Transverse colon (tissue), 4 donors: ENCODE data around the gene CGNL1. TPM values are rescaled to one million over a fixed set of nuclear protein-coding genes. Genes with fewer than 3 reads are reported as not detected.

ENCODE experiments used
- DNase-seq: peaks from one replicate; pipeline ENCODE4 v3.0.0-alpha.2; 2019
- H3K27ac ChIP-seq, 4 donors: fragments of 200-600 bp; sonication (generic); 2 replicates each; pipeline ENCODE4 v1.5.1; 2016 to 2018; ENCODE audit warnings: inconsistent platforms in 4 of 4
- H3K27me3 ChIP-seq: fragments of 200-600 bp; sonication (generic); 2 replicates; pipeline ENCODE4 v1.5.1; 2017; ENCODE audit warnings: inconsistent platforms
- H3K36me3 ChIP-seq, 4 donors: fragments of 200-600 bp; sonication (generic); 2 replicates each; pipeline ENCODE4 v1.5.1; 2017 to 2019; ENCODE audit warnings: inconsistent platforms in 4 of 4
- H3K4me1 ChIP-seq, 4 donors: fragments of 200-600 bp; sonication (generic); 2 replicates each; pipeline ENCODE4 v1.5.1; 2017 to 2020; ENCODE audit warnings: inconsistent platforms in 4 of 4
- H3K4me3 ChIP-seq, 4 donors: fragments of 200-600 bp; sonication (generic); 1 replicate in 1 of 4; 2 replicates in 3 of 4; pipeline versions ENCODE4 v1.5.1 to v1.6.1; 2017 to 2019; ENCODE audit warnings: inconsistent platforms in 4 of 4
- H3K9me3 ChIP-seq, 2 donors: fragments of 200-600 bp; sonication (generic); 2 replicates each; pipeline ENCODE4 v1.5.1; 2017 to 2019; ENCODE audit warnings: inconsistent platforms in 2 of 2
- EP300 ChIP-seq: sonication (generic); formaldehyde crosslinking; IDR thresholded peaks from one replicate; pipeline ENCODE4 v1.6.1; 2017; ENCODE audit warnings: antibody characterized with exemption, low read depth
- POLR2A ChIP-seq: fragments of 450-650 bp; IDR thresholded peaks from one replicate; pipeline ENCODE4 v1.6.1; 2016; ENCODE audit warnings: antibody characterized with exemption, mild to moderate bottlenecking, moderate library complexity
- POLR2AphosphoS5 ChIP-seq, 3 donors: sonication (generic); formaldehyde crosslinking; IDR thresholded peaks; one replicate each; pipeline ENCODE4 v1.6.1; 2016; ENCODE audit warnings: antibody characterized with exemption in 3 of 3
- WGBS, 2 donors: methylation state at CpG; one replicate each; pipeline ENCODE4 v1.1.5; 2018; ENCODE audit warnings: low coverage in 1 of 2; 5-methylcytosine and 5-hydroxymethylcytosine counted together
- in situ Hi-C, 4 donors: fragments of 200-750 bp; cut with MboI; loops; one replicate each; pipeline versions ENCODE4 v1.15.0 to v1.15.1; 2017; ENCODE audit warnings: low sequenced_read_pairs in 3 of 4, low pct_ligation_motif_present in 1 of 4, low pct_unique_long_range_greater_than_20kb in 1 of 4
- intact Hi-C: fragments of 100-400 bp; cut with DNase I; formaldehyde crosslinking; loops from one replicate; pipeline ENCODE4 v1.15.1; 2023; ENCODE audit warnings: low total_unique reads
- total RNA-seq, 4 donors: library from RNA; depleted of rRNA; stranded (reverse); fragments of >200 nt; gene quantifications; one replicate each; pipeline ENCODE4 v1.1.0, GENCODE V29; 2016
- TF ChIP-seq, protein P1 (sequence below), 5 experiments: fragments of 200-600 bp in 3 of 5; fragments of 450-650 bp in 2 of 5; sonication (generic) in 3 of 5; IDR thresholded peaks; 1 replicate in 2 of 5; 2 replicates in 3 of 5; pipeline ENCODE4 v1.5.1; 2016 to 2017; ENCODE audit warnings: antibody characterized with exemption in 5 of 5, inconsistent platforms in 3 of 5, mild to moderate bottlenecking in 2 of 5, moderate library complexity in 1 of 5

The CGNL1 gene
- total RNA-seq, 4 donors from 2014 or later, result 1.1 to 2.2 (median 1.8) TPM

DNA sequence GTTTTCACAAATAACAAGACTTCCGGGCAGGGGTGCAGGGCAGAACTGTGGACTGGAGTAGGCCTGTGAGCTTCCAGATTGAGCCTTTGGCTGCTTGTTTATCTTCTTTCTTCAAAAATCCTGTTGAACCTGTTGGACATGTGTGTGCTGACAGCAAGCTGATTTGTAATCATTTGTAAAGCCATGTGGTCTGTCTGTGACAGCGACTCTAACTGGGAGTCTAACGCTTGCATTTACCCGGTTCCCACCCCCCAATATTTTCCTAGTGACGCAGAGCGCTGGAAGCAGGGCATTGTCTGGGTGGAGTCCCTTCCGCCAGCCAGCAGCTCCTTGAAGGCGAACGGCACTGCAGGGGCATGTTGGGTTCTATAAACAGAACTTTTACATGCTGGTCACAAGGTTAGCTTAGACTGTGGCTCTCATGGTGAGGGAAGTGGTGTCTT lies 129.7 kb downstream of the CGNL1 start:
- Histone ChIP-seq H3K36me3 (no peaks in the 10 kb centered on the region), H3K4me3 (no peak overlapping the region), H3K4me1 (peaks cover 10 to 41% (median 28%) of the 10 kb centered on the region in 4 donors), H3K9me3 (no peaks in the 10 kb centered on the region), H3K27ac (peak overlapping the region; percentile 61 to 87 (median 82)), H3K27me3 (no peaks in the 10 kb centered on the region)
- TF ChIP-seq POLR2AphosphoS5 (IDR thresholded peaks at IDR 0.05), result peak in 2 of 3 donors; percentile 26 to 46
- no peak for TF ChIP-seq EP300
- 60% methylated on average over 9 of the region's 9 CpGs; no CpG with 5 or more reads in 1 of the 2 donors for WGBS, 2 donors
- peak; percentile 72 for DNase-seq
- in situ Hi-C loops, result no loop called here
- intact Hi-C loops, result no loop called here

DNA sequence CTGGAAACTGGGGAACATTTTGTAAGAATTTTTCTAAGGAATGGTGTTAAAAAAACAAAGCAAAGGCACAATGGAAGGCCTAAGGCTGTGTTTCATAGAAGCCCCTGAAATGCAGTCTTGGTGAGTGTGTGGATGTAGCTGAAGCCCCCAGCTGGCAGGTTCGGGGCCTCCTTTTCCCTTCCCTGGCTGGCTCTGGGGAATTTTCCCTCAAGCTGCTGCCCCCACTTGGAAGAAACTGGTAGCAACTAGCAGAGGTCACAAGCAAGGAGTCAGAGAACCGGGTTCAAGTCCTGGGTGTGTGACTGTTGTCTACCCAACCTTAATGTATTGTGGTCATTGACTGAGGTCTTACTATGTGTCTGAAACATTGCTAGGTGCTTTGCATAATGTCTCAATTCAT lies 130.1 kb downstream of the CGNL1 start:
- intact Hi-C loops, result no loop called here
- TF ChIP-seq EP300 (no peak), POLR2AphosphoS5 (IDR thresholded peaks at IDR 0.05) (no peak), POLR2A (no peak)
- TF ChIP-seq, protein P1, sequence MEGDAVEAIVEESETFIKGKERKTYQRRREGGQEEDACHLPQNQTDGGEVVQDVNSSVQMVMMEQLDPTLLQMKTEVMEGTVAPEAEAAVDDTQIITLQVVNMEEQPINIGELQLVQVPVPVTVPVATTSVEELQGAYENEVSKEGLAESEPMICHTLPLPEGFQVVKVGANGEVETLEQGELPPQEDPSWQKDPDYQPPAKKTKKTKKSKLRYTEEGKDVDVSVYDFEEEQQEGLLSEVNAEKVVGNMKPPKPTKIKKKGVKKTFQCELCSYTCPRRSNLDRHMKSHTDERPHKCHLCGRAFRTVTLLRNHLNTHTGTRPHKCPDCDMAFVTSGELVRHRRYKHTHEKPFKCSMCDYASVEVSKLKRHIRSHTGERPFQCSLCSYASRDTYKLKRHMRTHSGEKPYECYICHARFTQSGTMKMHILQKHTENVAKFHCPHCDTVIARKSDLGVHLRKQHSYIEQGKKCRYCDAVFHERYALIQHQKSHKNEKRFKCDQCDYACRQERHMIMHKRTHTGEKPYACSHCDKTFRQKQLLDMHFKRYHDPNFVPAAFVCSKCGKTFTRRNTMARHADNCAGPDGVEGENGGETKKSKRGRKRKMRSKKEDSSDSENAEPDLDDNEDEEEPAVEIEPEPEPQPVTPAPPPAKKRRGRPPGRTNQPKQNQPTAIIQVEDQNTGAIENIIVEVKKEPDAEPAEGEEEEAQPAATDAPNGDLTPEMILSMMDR (IDR thresholded peaks at IDR 0.05), result no peak
- peak overlapping the region; percentile 61 to 87 (median 82) for H3K27ac ChIP-seq
- H3K36me3 ChIP-seq, result no peaks in the 10 kb centered on the region
- WGBS, 2 donors, result 17 to 54% methylated on average over 1 to 2 of the region's 2 CpGs
- no peaks in the 10 kb centered on the region for H3K9me3 ChIP-seq
- peaks cover 10 to 41% (median 28%) of the 10 kb centered on the region in 4 donors for H3K4me1 ChIP-seq
- no peak for DNase-seq
- no peaks in the 10 kb centered on the region for H3K27me3 ChIP-seq
- no peak overlapping the region for H3K4me3 ChIP-seq
- in situ Hi-C loops, result no loop called here

DNA sequence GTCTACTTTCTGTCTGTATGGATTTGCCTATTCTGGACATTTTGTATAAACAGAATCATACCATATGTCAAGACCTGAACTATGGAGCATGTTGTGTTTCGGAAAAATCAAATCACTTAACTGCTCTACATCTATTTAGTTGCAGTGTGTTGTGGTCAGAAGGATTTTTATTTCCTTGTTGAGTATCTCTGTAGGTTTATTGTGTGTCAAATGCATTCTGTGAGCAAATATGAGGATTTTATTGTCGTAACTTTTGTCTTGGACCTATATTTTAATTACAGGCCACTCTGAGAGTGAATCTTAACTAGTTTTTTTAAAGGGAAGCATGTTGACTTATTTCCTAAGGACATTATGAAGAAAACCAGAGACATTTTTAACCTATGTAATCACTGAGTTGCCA lies 130.8 kb downstream of the CGNL1 start:
- Histone ChIP-seq H3K4me3 (no peak overlapping the region), H3K27ac (peak overlapping the region; percentile 61 to 87 (median 82)), H3K27me3 (no peaks in the 10 kb centered on the region), H3K9me3 (no peaks in the 10 kb centered on the region), H3K36me3 (no peaks in the 10 kb centered on the region), H3K4me1 (peaks cover 10 to 41% (median 28%) of the 10 kb centered on the region in 4 donors)
- intact Hi-C loops (no loop called here), in situ Hi-C loops (no loop called here)
- 49 to 67% methylated on average over 2 of the region's 2 CpGs for WGBS, 2 donors
- TF ChIP-seq POLR2AphosphoS5 (IDR thresholded peaks at IDR 0.05) (no peak), POLR2A (no peak), EP300 (no peak)
- TF ChIP-seq, protein P1 (IDR thresholded peaks at IDR 0.05), result no peak
- no peak for DNase-seq

DNA sequence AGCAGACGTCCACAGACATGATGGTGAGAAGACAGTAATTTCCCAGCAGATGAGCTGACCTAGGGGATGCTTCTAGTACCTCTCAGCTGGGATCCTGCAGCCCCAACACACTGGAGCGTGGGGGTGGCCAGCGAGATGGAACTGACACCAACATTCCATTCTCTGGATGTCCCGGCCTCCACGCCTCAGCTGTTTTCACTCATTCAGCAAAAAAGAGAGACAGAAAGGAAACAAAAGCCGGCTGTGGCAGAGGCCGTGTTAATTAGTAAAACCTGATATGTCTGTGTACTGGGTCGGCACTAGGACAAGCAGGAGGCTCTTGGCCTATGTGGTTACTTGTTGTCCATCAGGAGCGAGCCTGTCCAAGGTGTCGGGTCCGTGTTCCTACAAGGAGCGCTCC lies 132.8 kb downstream of the CGNL1 start:
- no peak for DNase-seq
- Histone ChIP-seq H3K36me3 (no peaks in the 10 kb centered on the region), H3K9me3 (no peaks in the 10 kb centered on the region), H3K27me3 (no peaks in the 10 kb centered on the region), H3K27ac (no peak overlapping the region), H3K4me1 (peaks cover 10 to 41% (median 28%) of the 10 kb centered on the region in 4 donors), H3K4me3 (no peak overlapping the region)
- TF ChIP-seq POLR2A, result no peak
- no peak for TF ChIP-seq EP300
- no peak for TF ChIP-seq POLR2AphosphoS5 (IDR thresholded peaks at IDR 0.05)
- TF ChIP-seq, protein P1 (IDR thresholded peaks at IDR 0.05), result no peak
- in situ Hi-C loops, result no loop called here
- WGBS, 2 donors, result 69 to 78% methylated on average over 3 to 12 of the region's 12 CpGs
- intact Hi-C loops, result no loop called here

DNA sequence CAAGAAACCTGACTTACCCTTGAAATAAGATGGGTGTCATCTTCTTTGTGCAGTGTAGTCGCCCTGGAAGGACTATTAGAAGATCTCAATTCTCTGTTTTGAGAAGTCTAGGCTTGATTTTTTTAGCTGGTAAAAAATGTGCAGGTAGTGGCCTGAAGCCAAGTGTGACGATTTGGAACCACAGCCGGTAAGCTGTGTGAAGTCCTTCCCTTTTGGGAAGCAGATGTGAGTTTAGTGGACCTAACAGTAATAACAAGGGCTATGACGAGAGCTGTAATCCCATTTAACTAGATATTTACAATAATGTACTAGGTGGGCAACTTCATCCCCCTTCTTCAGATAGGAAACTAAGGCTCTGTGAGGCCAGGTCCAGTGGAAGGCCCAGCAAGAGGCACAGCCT lies 133.7 kb downstream of the CGNL1 start:
- WGBS, 2 donors, result 47 to 60% methylated on average over 2 to 4 of the region's 4 CpGs
- no peak for DNase-seq
- no peak overlapping the region for H3K4me3 ChIP-seq
- intact Hi-C loops (no loop called here), in situ Hi-C loops (no loop called here)
- TF ChIP-seq, protein P1 (IDR thresholded peaks at IDR 0.05), result no peak
- TF ChIP-seq POLR2AphosphoS5 (IDR thresholded peaks at IDR 0.05), result no peak
- no peak for TF ChIP-seq EP300
- no peak for TF ChIP-seq POLR2A
- no peaks in the 10 kb centered on the region for H3K27me3 ChIP-seq
- H3K27ac ChIP-seq, result peak overlapping the region in 1 of 4 donors; percentile 1
- H3K9me3 ChIP-seq, result no peaks in the 10 kb centered on the region
- H3K4me1 ChIP-seq, result peaks cover 10 to 33% (median 20%) of the 10 kb centered on the region in 4 donors
- no peaks in the 10 kb centered on the region for H3K36me3 ChIP-seq
